HFF-Myc (cell line): ENCODE measurements around the gene PCDHGA2.
"Not testable (repeated sequence)": the region's sequence is repeated elsewhere in the genome, so short reads cannot be mapped to it uniquely, and the experiment has no call there.

Experiments used
- DNase-seq: peaks from one replicate; pipeline ENCODE4 v3.0.0-alpha.2; 2011; ENCODE audit warnings: low read depth; ENCODE audit errors: extremely low read depth
- H3K4me3 ChIP-seq: replicated peaks from 2 replicates; pipeline ENCODE4 v1.5.1; 2011; ENCODE audit warnings: low read depth, mild to moderate bottlenecking, control low read depth, low read length
- CTCF ChIP-seq: IDR thresholded peaks from 2 replicates; pipeline ENCODE4 v1.5.1; 2012; ENCODE audit warnings: mild to moderate bottlenecking, low read depth, low read length, control low read depth; ENCODE audit errors: missing control alignments

PCDHGA2 gene

DNA sequence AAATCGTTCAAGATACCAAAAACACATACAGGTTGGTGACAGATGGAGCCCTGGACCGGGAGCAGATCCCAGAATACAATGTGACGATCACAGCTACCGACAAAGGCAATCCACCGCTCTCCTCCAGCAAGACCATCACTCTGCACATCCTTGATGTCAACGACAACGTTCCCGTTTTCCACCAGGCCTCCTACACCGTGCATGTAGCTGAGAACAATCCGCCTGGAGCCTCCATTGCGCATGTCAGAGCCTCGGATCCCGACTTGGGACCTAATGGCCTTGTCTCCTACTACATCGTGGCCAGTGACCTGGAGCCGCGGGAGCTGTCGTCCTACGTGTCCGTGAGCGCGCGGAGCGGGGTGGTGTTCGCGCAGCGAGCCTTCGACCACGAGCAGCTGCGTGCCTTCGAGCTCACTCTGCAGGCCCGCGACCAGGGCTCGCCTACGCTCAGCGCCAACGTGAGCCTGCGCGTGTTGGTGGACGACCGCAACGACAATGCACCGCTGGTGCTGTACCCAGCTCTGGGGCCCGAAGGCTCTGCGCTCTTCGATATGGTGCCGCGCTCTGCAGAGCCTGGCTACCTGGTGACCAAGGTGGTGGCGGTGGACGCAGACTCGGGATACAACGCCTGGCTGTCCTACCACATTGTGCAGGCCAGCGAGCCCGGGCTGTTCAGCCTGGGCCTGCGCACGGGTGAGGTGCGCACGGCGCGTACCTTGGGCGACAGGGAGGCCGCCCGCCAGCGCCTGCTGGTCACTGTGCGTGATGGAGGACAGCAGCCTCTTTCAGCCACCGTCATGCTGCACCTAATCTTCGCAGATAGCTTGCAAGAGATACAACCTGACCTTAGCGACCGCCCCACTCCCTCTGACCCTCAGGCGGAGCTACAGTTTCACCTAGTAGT lies 33.3 kb downstream of the PCDHGA2 start:
- H3K4me3 ChIP-seq, result no peak overlapping the region
- TF ChIP-seq CTCF, result no peak
- DNase-seq, result no peak

DNA sequence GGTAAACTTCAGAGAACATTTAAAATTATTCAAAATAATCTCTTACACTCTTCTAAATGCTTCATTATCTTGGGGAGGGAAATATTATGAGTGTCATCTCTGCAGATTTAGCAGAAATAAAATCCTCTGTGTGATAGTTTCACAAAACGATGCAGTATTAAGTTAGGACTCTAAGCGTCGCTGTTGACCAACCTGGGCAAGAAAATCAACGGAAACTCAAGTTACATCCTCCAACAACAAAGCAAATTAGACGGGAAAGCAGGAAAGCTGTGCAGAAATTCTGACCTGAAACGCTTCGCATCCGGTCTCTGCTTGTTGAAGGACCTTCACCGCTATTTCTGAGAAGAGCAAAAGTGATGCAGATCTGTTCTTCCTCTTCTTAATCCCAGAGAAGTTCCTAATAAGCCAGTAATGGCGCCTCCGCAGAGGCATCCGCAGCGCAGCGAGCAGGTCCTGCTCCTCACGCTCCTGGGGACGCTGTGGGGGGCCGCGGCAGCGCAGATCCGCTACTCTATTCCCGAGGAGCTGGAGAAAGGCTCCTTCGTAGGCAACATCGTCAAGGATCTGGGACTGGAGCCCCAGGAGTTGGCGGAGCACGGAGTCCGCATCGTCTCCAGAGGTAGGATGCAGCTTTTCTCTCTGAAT lies 35.2 kb downstream of the PCDHGA2 start, which contains the start of gene PCDHGA6:
TSS of gene PCDHGA6 (plus strand) at position 219 of the 645 bp plus-strand sequence. CDS start at position 412, 193 bp downstream.
- no peak for DNase-seq
- peak within 1 kb of the TSS; percentile 36 for H3K4me3 ChIP-seq
- TF ChIP-seq CTCF, result peak; percentile 56

DNA sequence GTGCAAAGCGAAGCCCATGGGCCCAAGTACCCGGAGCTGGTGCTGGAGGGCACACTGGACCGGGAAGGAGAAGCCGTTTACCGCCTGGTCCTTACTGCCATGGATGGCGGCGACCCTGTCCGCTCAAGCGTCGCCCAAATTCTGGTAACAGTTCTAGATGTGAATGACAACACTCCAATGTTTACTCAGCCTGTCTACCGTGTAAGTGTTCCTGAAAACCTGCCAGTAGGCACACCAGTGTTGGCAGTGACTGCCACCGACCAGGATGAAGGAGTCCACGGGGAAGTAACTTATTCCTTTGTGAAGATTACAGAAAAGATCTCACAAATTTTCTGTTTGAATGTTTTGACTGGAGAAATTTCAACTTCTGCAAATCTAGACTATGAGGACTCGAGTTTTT lies 36.1 kb downstream of the PCDHGA2 start:
- no peak for TF ChIP-seq CTCF
- no peak overlapping the region for H3K4me3 ChIP-seq
- no peak for DNase-seq

GRCh38 chr5:141375444-141376155 lies 37.0 kb downstream of the PCDHGA2 start:
- DNase-seq, H3K4me3 ChIP-seq: not testable (repeated sequence)

DNA sequence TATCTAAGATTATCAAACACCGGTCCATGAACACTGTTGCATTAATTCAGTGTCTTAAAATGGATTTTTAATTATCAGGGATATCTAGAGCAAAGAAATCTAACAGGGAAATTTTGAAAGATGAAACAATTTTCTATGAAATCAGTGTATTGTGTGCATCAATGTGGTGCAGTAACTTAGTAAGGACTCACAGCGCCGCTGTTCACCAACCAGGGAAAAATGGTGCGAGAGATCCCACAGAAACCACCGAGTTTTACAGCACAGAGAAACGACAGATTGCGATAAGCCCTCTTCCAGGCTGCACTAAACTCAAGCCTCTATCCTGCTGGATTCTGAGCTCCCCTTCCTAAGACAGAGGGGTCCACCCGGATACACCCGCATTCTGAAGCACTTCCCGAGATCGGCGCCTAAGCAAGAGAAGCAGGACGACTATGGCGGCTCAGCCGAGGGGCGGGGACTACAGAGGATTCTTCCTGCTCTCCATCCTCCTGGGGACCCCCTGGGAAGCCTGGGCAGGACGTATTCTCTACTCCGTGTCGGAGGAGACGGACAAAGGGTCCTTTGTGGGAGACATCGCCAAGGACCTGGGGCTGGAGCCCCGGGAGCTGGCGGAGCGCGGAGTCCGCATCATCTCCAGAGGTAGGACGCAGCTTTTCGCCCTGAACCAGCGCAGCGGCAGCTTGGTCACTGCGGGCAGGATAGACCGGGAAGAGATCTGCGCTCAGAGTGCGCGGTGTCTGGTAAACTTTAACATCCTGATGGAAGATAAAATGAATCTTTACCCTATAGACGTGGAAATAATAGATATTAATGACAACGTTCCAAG lies 44.1 kb downstream of the PCDHGA2 start, which contains the start of gene PCDHGA7:
TSS of gene PCDHGA7 (plus strand) at position 274 of the 826 bp plus-strand sequence. CDS start at position 432, 158 bp downstream.
- peak within 1 kb of the TSS; percentile 51 for H3K4me3 ChIP-seq
- DNase-seq, result no peak
- peak; percentile 47 for TF ChIP-seq CTCF

GRCh38 chr5:141383345-141383744 lies 44.8 kb downstream of the PCDHGA2 start:
- no peak for DNase-seq
- no peak for TF ChIP-seq CTCF
- H3K4me3 ChIP-seq, result peak overlapping the region; percentile 51
